Measurements from ENCODE around the gene FAM117A. TPM values are rescaled to one million over a fixed set of nuclear protein-coding genes. Genes with fewer than 3 reads are reported as not detected.
A peak's percentile ranks its signal among the peaks of the same experiment; 100 is the strongest.

FAM117A gene
- total and polyA plus RNA-seq, 7 donors: 0.71 to 5.1 (median 2.1) TPM

DNA sequence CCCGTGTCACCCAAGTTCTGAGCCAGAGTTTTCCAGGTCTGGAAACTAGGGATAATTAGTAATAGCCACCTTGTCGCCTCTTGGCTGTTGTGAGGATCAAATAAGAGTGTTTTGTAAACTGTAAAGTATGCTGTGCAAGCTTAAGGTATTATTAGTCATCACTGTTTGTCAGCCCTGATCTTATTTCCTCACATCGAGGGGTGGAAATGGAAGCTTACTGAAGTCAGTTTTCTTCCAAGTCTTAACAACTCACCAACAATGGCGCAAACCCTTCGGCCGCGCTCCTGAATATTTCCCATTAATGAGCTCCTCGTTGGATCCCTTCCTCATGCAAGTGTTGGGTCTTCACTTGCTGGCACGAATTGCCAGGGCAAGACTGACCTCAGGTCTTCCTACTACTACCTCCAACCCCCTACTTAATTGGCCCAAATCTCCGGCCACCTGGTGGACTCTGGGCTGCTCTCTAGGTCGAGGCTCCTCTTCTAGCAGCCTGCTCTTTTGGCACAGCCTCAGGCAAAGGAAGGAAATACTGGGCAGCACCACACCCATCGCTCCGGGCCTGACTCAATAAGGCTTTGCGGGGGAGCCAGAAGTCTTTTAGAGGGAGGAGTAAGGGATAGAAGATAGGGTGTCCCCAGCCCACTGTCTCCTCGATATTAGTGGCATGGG lies 55.3 kb downstream of the FAM117A start:
- peak overlapping the region; percentile 81 for H3K4me3 ChIP-seq

DNA sequence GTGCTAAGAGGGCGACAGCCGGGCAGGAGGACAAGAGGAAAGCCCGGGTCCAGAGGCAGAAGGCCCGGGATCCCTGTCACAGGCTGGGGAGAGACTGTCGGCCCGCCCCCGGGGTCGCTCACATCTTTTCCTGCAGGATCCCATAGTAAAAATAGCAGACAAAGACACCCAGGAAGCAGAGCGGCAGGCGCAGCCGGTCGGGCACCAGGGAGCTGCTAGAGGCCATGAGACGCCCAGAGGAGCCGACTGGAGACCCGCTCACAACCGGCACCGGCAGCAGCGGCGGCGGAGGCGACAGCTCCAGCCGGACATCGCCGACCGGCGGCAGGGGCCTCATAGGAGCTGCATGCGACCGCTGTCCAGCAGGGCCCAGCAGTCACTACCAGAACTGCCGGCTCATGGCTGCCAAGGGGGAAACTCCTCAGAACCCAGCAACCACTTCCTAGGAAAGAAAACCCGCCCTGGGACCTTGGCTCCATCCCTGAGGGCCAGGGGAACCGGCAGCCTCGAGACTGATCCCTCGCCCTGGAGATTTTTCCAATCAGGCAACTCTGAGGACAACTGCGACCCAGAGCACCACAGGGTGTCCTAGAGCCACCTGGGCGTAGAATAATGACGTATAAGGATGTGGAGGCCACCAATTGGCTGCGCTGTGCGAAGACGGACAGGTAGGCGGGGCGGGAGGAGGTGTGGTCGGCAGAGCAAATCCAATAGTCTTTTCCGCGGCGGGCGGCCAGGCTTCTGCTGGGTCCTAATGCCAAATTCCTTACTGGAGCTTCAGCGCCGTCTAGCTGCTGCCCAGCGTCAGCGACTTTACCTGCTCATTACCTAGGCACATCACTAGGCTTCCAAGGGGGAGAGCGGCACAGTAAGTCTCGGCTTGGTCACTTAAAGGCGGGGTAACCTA lies 56.1 kb downstream of the FAM117A start, which contains the start of gene SLC35B1:
TSS of gene SLC35B1 (minus strand) at position 357 of the 907 bp plus-strand sequence. CDS start at position 226, 131 bp downstream.
- TF ChIP-seq, protein P1, sequence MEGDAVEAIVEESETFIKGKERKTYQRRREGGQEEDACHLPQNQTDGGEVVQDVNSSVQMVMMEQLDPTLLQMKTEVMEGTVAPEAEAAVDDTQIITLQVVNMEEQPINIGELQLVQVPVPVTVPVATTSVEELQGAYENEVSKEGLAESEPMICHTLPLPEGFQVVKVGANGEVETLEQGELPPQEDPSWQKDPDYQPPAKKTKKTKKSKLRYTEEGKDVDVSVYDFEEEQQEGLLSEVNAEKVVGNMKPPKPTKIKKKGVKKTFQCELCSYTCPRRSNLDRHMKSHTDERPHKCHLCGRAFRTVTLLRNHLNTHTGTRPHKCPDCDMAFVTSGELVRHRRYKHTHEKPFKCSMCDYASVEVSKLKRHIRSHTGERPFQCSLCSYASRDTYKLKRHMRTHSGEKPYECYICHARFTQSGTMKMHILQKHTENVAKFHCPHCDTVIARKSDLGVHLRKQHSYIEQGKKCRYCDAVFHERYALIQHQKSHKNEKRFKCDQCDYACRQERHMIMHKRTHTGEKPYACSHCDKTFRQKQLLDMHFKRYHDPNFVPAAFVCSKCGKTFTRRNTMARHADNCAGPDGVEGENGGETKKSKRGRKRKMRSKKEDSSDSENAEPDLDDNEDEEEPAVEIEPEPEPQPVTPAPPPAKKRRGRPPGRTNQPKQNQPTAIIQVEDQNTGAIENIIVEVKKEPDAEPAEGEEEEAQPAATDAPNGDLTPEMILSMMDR (IDR thresholded peaks at IDR 0.05): peak; percentile 57
- Histone ChIP-seq H3K27ac (peak within 1 kb of the TSS; percentile 98), H3K36me3 (ENCODE audit: insufficient read depth in 1 of 2, low read depth in 1 of 2) (peaks cover 19 to 47% of the 10 kb centered on the region in 2 donors), H3K4me1 (peaks cover 9% of the 10 kb centered on the region), H3K4me3 (peak within 1 kb of the TSS; percentile 81), H3K27me3 (ENCODE audit: insufficient read depth in 3 of 3, low read length in 2 of 3) (no peaks in the 10 kb centered on the region), H3K9me3 (no peaks in the 10 kb centered on the region)
- peak; percentile 100 for DNase-seq
- WGBS, 3 donors: 1% methylated on average over 49 to 53 of the region's 53 CpGs
- peak; percentile 99 to 100 (median 99) for ATAC-seq
- intact Hi-C loops (cut with DNase I): loop anchor here (5.0 to 10.0 kb wide), 4 partner anchors 69 to 273 kb away; partner anchors contain the start of gene KAT7 (in 1 of the 2)

More for the DNA sequence above, 55.3 kb downstream of the FAM117A start:
- TF ChIP-seq, protein P1 (IDR thresholded peaks at IDR 0.05): no peak
- no peaks in the 10 kb centered on the region for H3K27me3 ChIP-seq (ENCODE audit: insufficient read depth in 3 of 3, low read length in 2 of 3)
- peak overlapping the region; percentile 98 for H3K27ac ChIP-seq
- 40 to 44% (median 42%) methylated on average over 15 of the region's 15 CpGs for WGBS, 3 donors
- DNase-seq (no peak), ATAC-seq (peak in 1 of 4 donors; percentile 2)
- peaks cover 14 to 40% of the 10 kb centered on the region in 2 donors for H3K36me3 ChIP-seq (ENCODE audit: insufficient read depth in 1 of 2, low read depth in 1 of 2)
- peaks cover 9% of the 10 kb centered on the region for H3K4me1 ChIP-seq
- intact Hi-C loops (cut with DNase I): loop anchor here (5.0 to 10.0 kb wide), 4 partner anchors 69 to 274 kb away; partner anchors contain the start of gene KAT7 (in 1 of the 2)
- H3K9me3 ChIP-seq: no peaks in the 10 kb centered on the region

DNA sequence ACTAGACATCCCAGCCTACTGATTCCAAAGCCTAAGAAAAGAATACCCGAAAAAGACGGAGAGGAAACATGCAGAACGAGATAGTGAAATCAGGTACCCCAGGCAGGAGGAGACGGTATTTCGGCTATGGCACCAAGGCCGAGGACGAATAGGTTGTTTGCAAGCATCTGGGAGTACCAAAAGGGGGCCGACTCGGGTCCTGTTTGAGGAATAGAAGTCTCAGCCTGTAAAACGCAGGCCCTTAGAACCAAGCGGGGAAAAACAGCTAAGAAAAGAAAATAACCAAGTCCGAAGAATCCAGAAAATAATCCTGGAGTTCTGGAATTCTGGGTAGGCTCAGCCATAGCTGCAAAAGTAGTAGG lies 56.7 kb downstream of the FAM117A start:
- Histone ChIP-seq H3K27ac (peak overlapping the region; percentile 98), H3K4me1 (peaks cover 9% of the 10 kb centered on the region), H3K36me3 (ENCODE audit: insufficient read depth in 1 of 2, low read depth in 1 of 2) (peaks cover 19 to 47% of the 10 kb centered on the region in 2 donors), H3K27me3 (ENCODE audit: insufficient read depth in 3 of 3, low read length in 2 of 3) (no peaks in the 10 kb centered on the region), H3K9me3 (no peaks in the 10 kb centered on the region), H3K4me3 (peak overlapping the region; percentile 81)
- no peak for DNase-seq
- TF ChIP-seq, protein P1 (IDR thresholded peaks at IDR 0.05): no peak
- intact Hi-C loops (cut with DNase I): loop anchor here (5.0 to 10.0 kb wide), 4 partner anchors 70 to 272 kb away; partner anchors contain the start of gene KAT7 (in 1 of the 2)
- 0 to 1% (median 0%) methylated on average over 12 of the region's 12 CpGs for WGBS, 3 donors
- ATAC-seq: peak in 1 of 4 donors; percentile 0

DNA sequence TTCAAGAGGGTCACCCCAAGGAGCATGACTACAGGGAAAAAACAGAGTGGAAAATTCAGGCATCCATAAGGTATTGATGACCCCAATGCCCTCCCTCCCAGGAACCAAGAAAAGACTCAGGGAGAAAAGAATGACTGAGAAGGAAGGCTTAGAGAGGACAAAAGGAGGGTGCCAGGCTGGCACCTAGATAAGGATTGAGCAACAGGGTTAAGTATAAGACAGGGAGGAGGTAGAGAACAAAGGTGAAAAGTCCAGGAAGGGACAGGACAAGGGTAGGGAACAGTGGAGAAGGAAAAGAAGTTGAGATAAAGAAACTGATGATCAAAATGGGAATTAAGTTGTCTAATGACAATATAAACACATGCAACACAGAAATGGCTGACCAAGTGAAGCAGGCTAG lies 58.7 kb downstream of the FAM117A start:
- no peak overlapping the region for H3K27ac ChIP-seq
- peaks cover 28 to 63% of the 10 kb centered on the region in 2 donors for H3K36me3 ChIP-seq (ENCODE audit: insufficient read depth in 1 of 2, low read depth in 1 of 2)
- TF ChIP-seq, protein P1 (IDR thresholded peaks at IDR 0.05): no peak
- no peaks in the 10 kb centered on the region for H3K9me3 ChIP-seq
- DNase-seq (no peak), ATAC-seq (no peak)
- H3K4me3 ChIP-seq: no peak overlapping the region
- intact Hi-C loops (cut with DNase I): loop anchor here (5.0 to 10.0 kb wide), 4 partner anchors 72 to 270 kb away; partner anchors contain the start of gene KAT7 (in 1 of the 2)
- H3K4me1 ChIP-seq: peaks cover 9% of the 10 kb centered on the region
- H3K27me3 ChIP-seq (ENCODE audit: insufficient read depth in 3 of 3, low read length in 2 of 3): no peaks in the 10 kb centered on the region

Measured in psoas muscle (tissue), 8 donors.